Panc1 (cell line): ENCODE results near the gene XPNPEP1. TPM values are rescaled to one million over a fixed set of nuclear protein-coding genes. Genes with fewer than 3 reads are reported as not detected.

Experiments
- ATAC-seq: fragments of 200-7000 bp; cut with Tn5 transposase; 2 replicates; pipeline ENCODE4 v1.9.1; 2020; ENCODE audit warnings: mild to moderate bottlenecking, moderate library complexity
- BruUV-seq: library from RNA; stranded (reverse); fragments of 400-500 nt; replicated peaks from 2 replicates; lab custom pipeline; 2021; lab: Mats Ljungman, UMichigan
- CTCF ChIA-PET: fragments of 300-600 bp; sonication (Branson Sonifier 250); formaldehyde crosslinking; loops from one replicate; lab custom pipeline; 2022; ENCODE audit warnings: antibody characterized with exemption; lab: Charles Lee
- POLR2A ChIA-PET: fragments of 300-600 bp; sonication (Branson Sonifier 250); formaldehyde crosslinking; loops from one replicate; lab custom pipeline; 2022; ENCODE audit warnings: antibody characterized with exemption; lab: Charles Lee
- DNase-seq: peaks from one replicate; pipeline ENCODE4 v3.0.0-alpha.2; 2010; ENCODE audit warnings: low read depth, low spot score
- H3K27ac ChIP-seq: 2 replicates; pipeline ENCODE4 v1.5.1; 2011; ENCODE audit warnings: mild to moderate bottlenecking, low read length, inconsistent platforms
- H3K27me3 ChIP-seq: fragments of 200-500 bp; sonication (Bioruptor generic); 2 replicates; pipeline ENCODE4 v1.6.0; 2014; ENCODE audit warnings: low read length, inconsistent platforms; ENCODE audit not compliant: control insufficient read depth, insufficient read depth
- H3K36me3 ChIP-seq: fragments of 200-500 bp; sonication (Bioruptor generic); 2 replicates; pipeline ENCODE4 v1.5.1; 2014; ENCODE audit warnings: inconsistent platforms, mild to moderate bottlenecking, low read length, moderate library complexity; ENCODE audit not compliant: control insufficient read depth, insufficient read depth
- H3K4me1 ChIP-seq: 2 replicates; pipeline ENCODE4 v1.5.1; 2011; ENCODE audit warnings: inconsistent platforms, mild to moderate bottlenecking, low read length, moderate library complexity; ENCODE audit not compliant: control insufficient read depth, insufficient read depth
- H3K4me3 ChIP-seq, 2 experiments: 2 replicates each; pipeline ENCODE4 v1.5.1; 2011 to 2012; ENCODE audit warnings: low read depth in 2 of 2, low read length in 2 of 2, mild to moderate bottlenecking in 2 of 2, inconsistent platforms in 1 of 2, moderate library complexity in 1 of 2
- H3K9me3 ChIP-seq: fragments of 200-500 bp; sonication (Bioruptor generic); 2 replicates; pipeline ENCODE4 v1.5.1; 2014; ENCODE audit warnings: low read depth, mild to moderate bottlenecking, inconsistent platforms, low read length, moderate library complexity; ENCODE audit not compliant: control insufficient read depth, insufficient read depth
- CTCF ChIP-seq: fragments of 450-650 bp; IDR thresholded peaks from 2 replicates; pipeline ENCODE4 v1.5.1; 2017; ENCODE audit warnings: mild to moderate bottlenecking
- POLR2AphosphoS5 ChIP-seq: IDR thresholded peaks from 2 replicates; pipeline ENCODE4 v1.6.1; 2012; ENCODE audit warnings: mild to moderate bottlenecking, low read depth, low read length, moderate library complexity
- REST ChIP-seq, 2 experiments: IDR thresholded peaks; 2 replicates each; pipeline ENCODE4 v1.6.1; 2011 to 2012; ENCODE audit warnings: low read depth in 2 of 2, control low read depth in 1 of 2, low read length in 1 of 2, mild to moderate bottlenecking in 1 of 2, moderate library complexity in 1 of 2; ENCODE audit not compliant: insufficient read depth in 1 of 2
- SIN3A ChIP-seq: IDR thresholded peaks from 2 replicates; pipeline ENCODE4 v1.6.1; 2012; ENCODE audit warnings: low read depth, mild to moderate bottlenecking, low read length, moderate library complexity, borderline replicate concordance; ENCODE audit not compliant: insufficient read depth
- TCF7L2 ChIP-seq: IDR thresholded peaks from 2 replicates; pipeline ENCODE4 v1.6.1; 2011; ENCODE audit warnings: mild to moderate bottlenecking, low read depth, low read length, inconsistent platforms
- in situ Hi-C: cut with HindIII; loops from 2 replicates; pipeline ENCODE4 v1.10.0; 2016; ENCODE audit warnings: low sequenced_read_pairs, low pct_unique_long_range_greater_than_20kb
- intact Hi-C: fragments of 100-400 bp; cut with micrococcal nuclease; formaldehyde crosslinking; loops from one replicate; pipeline ENCODE4 v1.10.0; 2022; ENCODE audit not compliant: unreplicated experiment
- total RNA-seq: library from RNA; stranded (reverse); gene quantifications from one replicate; pipeline ENCODE4 v1.2.1, GENCODE V29; 2021; ENCODE audit not compliant: unreplicated experiment

The XPNPEP1 gene
- total RNA-seq, 1 experiment from 2014 or later = 61.2 TPM

GRCh38 chr10:109891105-109891504 lies 32.2 kb downstream of the XPNPEP1 start:
- Histone ChIP-seq H3K9me3 (no peaks in the 10 kb centered on the region), H3K4me1 (no peaks in the 10 kb centered on the region), H3K27me3 (no peaks in the 10 kb centered on the region), H3K4me3 (no peak overlapping the region), H3K36me3 (peaks cover 9% of the 10 kb centered on the region), H3K27ac (no peak overlapping the region)
- DNase-seq = no peak
- TF ChIP-seq CTCF (no peak), REST (IDR thresholded peaks at IDR 0.05; ENCODE audit: insufficient read depth in 1 of 2, low read depth in 2 of 2, low read length in 1 of 2) (no peak), POLR2AphosphoS5 (no peak), SIN3A (no peak), TCF7L2 (no peak)
- ChIA-PET CTCF (no interaction called here), POLR2A (no interaction called here)
- intact Hi-C loops (no loop called here), in situ Hi-C loops (no loop called here)
- ATAC-seq = no peak
- BruUV-seq = no TSS peak

- H3K27ac ChIP-seq = no peak overlapping the region
- H3K4me1 ChIP-seq = no peaks in the 10 kb centered on the region
- BruUV-seq = no TSS peak
- ChIA-PET POLR2A (interaction anchor here (0.6 kb wide), 1 partner anchor 452 kb away, joined by 3 read pairs; no protein-coding TSS in a partner anchor), CTCF (interaction anchor here (0.7 kb wide), 1 partner anchor 62 kb away, joined by 5 read pairs; no protein-coding TSS in a partner anchor)
- H3K9me3 ChIP-seq = no peaks in the 10 kb centered on the region
- no peaks in the 10 kb centered on the region for H3K27me3 ChIP-seq
- peaks cover 12% of the 10 kb centered on the region for H3K36me3 ChIP-seq
- no peak overlapping the region for H3K4me3 ChIP-seq
- DNase-seq (no peak), ATAC-seq (no peak)
- no peak for TF ChIP-seq POLR2AphosphoS5
- no peak for TF ChIP-seq SIN3A
- no peak for TF ChIP-seq REST (IDR thresholded peaks at IDR 0.05; ENCODE audit: insufficient read depth in 1 of 2, low read depth in 2 of 2, low read length in 1 of 2)
- no peak for TF ChIP-seq CTCF
- TF ChIP-seq TCF7L2 = no peak
- intact Hi-C loops (no loop called here), in situ Hi-C loops (no loop called here)
Observed at GRCh38 chr10:109889867-109890266, 33.4 kb downstream of the XPNPEP1 start.
